GM12878 (cell line): ENCODE results near the gene BNIP5. TPM values are rescaled to one million over a fixed set of nuclear protein-coding genes. Genes with fewer than 3 reads are reported as not detected.

Source experiments
- ATAC-seq: fragments of 200-7000 bp; cut with Tn5 transposase; 3 replicates; pipeline ENCODE4 v1.9.1; 2020; ENCODE audit warnings: mild to moderate bottlenecking, moderate library complexity
- BruUV-seq: library from RNA; stranded (reverse); fragments of 400-500 nt; replicated peaks from 2 replicates; lab custom pipeline; 2021; lab: Mats Ljungman, UMichigan
- CTCF ChIA-PET: fragments of 300-600 bp; sonication (Branson Sonifier 250); formaldehyde crosslinking; extraction: SDS; loops from one replicate; lab custom pipeline; 2021; ENCODE audit warnings: inconsistent platforms; lab: Yijun Ruan, JAX
- POLR2A ChIA-PET: fragments of 350-600 bp; formaldehyde crosslinking; extraction: SDS; loops from one replicate; lab custom pipeline; 2021; ENCODE audit warnings: inconsistent platforms; lab: Charles Lee
- RAD21 ChIA-PET: fragments of 300-600 bp; sonication (Branson Sonifier 250); formaldehyde crosslinking; loops from one replicate; lab custom pipeline; 2023; ENCODE audit warnings: antibody characterized with exemption; ENCODE audit not compliant: unreplicated experiment; lab: Charles Lee
- SMC1A ChIA-PET: fragments of 300-600 bp; sonication (Branson Sonifier 250); formaldehyde crosslinking; loops from one replicate; lab custom pipeline; 2023; ENCODE audit not compliant: unreplicated experiment, uncharacterized antibody; lab: Charles Lee
- DNase-seq: peaks from one replicate; pipeline ENCODE4 v3.0.0-alpha.2; 2011; ENCODE audit warnings: low read depth, low spot score
- FAIRE-seq: peaks from 3 replicates; lab custom pipeline; 2011; peaks lifted over from hg19 to GRCh38; lab: Jason Lieb, UNC
- H2AFZ ChIP-seq: 2 replicates; pipeline ENCODE4 v1.6.0; 2011; ENCODE audit warnings: low read depth, low read length, control low read depth; ENCODE audit not compliant: control insufficient read depth
- H3K27ac ChIP-seq: 2 replicates; pipeline ENCODE4 v1.5.1; 2011; ENCODE audit warnings: control low read depth; ENCODE audit not compliant: control insufficient read depth, insufficient read depth
- H3K27me3 ChIP-seq, 2 experiments: replicated peaks in 1 of 2; 2 replicates each; pipeline versions ENCODE4 v1.6.0 to v1.6.1; 2011; ENCODE audit warnings: low read length in 1 of 2; ENCODE audit not compliant: control insufficient read depth in 2 of 2, insufficient read depth in 2 of 2
- H3K36me3 ChIP-seq, 2 experiments: 2 replicates each; pipeline ENCODE4 v1.5.1; 2011; ENCODE audit warnings: low read length in 1 of 2; ENCODE audit not compliant: control insufficient read depth in 2 of 2, insufficient read depth in 2 of 2
- H3K4me1 ChIP-seq: 2 replicates; pipeline ENCODE4 v1.6.1; 2011; ENCODE audit warnings: mild to moderate bottlenecking, low read length, moderate library complexity, mixed read lengths; ENCODE audit not compliant: control insufficient read depth, insufficient read depth
- H3K4me2 ChIP-seq: 2 replicates; pipeline ENCODE4 v1.6.0; 2011; ENCODE audit warnings: control low read depth; ENCODE audit not compliant: control insufficient read depth, insufficient read depth
- H3K4me3 ChIP-seq: fragments of 200-600 bp; sonication (generic); 2 replicates; pipeline ENCODE4 v1.5.1; 2016
- H3K79me2 ChIP-seq: 2 replicates; pipeline ENCODE4 v1.6.0; 2011; ENCODE audit warnings: low read length; ENCODE audit not compliant: control insufficient read depth, insufficient read depth
- H3K9ac ChIP-seq: 2 replicates; pipeline ENCODE4 v1.8.0; 2011; ENCODE audit warnings: low read length, control low read depth, mixed read lengths; ENCODE audit not compliant: control insufficient read depth, insufficient read depth
- H3K9me3 ChIP-seq: replicated peaks from 3 replicates; pipeline ENCODE4 v1.5.1; 2011; ENCODE audit warnings: mild to moderate bottlenecking, low read length; ENCODE audit not compliant: control insufficient read depth, insufficient read depth
- H4K20me1 ChIP-seq: 2 replicates; pipeline ENCODE4 v1.6.0; 2011; ENCODE audit not compliant: control insufficient read depth, insufficient read depth
- CBX3 ChIP-seq: fragments of 200-600 bp; sonication (generic); IDR thresholded peaks from 2 replicates; pipeline ENCODE4 v1.6.1; 2016; ENCODE audit warnings: low read depth, borderline replicate concordance
- CHD4 ChIP-seq: fragments of 200-600 bp; sonication (generic); IDR thresholded peaks from 2 replicates; pipeline ENCODE4 v1.6.1; 2016; ENCODE audit warnings: mild to moderate bottlenecking
- CREB1 ChIP-seq: IDR thresholded peaks from 2 replicates; pipeline ENCODE4 v1.6.1; 2012; ENCODE audit warnings: low read depth, mild to moderate bottlenecking, inconsistent platforms
- DPF2 ChIP-seq: fragments of 450-650 bp; IDR thresholded peaks from 2 replicates; pipeline ENCODE4 v1.6.1; 2017; ENCODE audit warnings: mild to moderate bottlenecking
- HDAC2 ChIP-seq: fragments of 200-600 bp; sonication (generic); IDR thresholded peaks from 2 replicates; pipeline ENCODE4 v1.6.1; 2017
- IKZF2 ChIP-seq, 2 experiments: fragments of 450-650 bp; IDR thresholded peaks; 2 replicates each; pipeline ENCODE4 v1.6.1; 2017; ENCODE audit warnings: mild to moderate bottlenecking in 2 of 2, moderate library complexity in 2 of 2
- JUND ChIP-seq: IDR thresholded peaks from 2 replicates; pipeline ENCODE4 v1.6.1; 2012; ENCODE audit warnings: low read depth, mild to moderate bottlenecking, low read length, improper control_type of control experiment, moderate library complexity
- KDM1A ChIP-seq: fragments of 200-600 bp; sonication (generic); IDR thresholded peaks from 2 replicates; pipeline ENCODE4 v1.6.1; 2016; ENCODE audit warnings: borderline replicate concordance
- LARP7 ChIP-seq: fragments of 450-650 bp; IDR thresholded peaks from 2 replicates; pipeline ENCODE4 v1.6.1; 2017; ENCODE audit warnings: mild to moderate bottlenecking
- MXI1 ChIP-seq: fragments of 150-350 bp; IDR thresholded peaks from 2 replicates; pipeline ENCODE4 v1.6.1; 2011; ENCODE audit warnings: low read depth, mild to moderate bottlenecking, inconsistent platforms, low read length, improper control_type of control experiment
- MYC ChIP-seq: IDR thresholded peaks from 2 replicates; pipeline ENCODE4 v1.6.1; 2011; ENCODE audit warnings: mild to moderate bottlenecking, low read length, moderate library complexity, inconsistent platforms; ENCODE audit not compliant: insufficient read depth, insufficient replicate concordance, insufficient read length, severe bottlenecking
- NR2C1 ChIP-seq: fragments of 450-650 bp; IDR thresholded peaks from 2 replicates; pipeline ENCODE4 v1.6.1; 2017; ENCODE audit warnings: antibody characterized with exemption, mild to moderate bottlenecking, moderate library complexity
- SIN3A ChIP-seq: IDR thresholded peaks from 2 replicates; pipeline ENCODE4 v1.6.1; 2012; ENCODE audit warnings: low read depth, low read length, improper control_type of control experiment
- SUZ12 ChIP-seq: fragments of 200-600 bp; sonication (generic); IDR thresholded peaks from one replicate; pipeline ENCODE4 v1.6.1; 2018; ENCODE audit warnings: antibody characterized with exemption, mild to moderate bottlenecking; ENCODE audit not compliant: unreplicated experiment
- WGBS: methylation state at CpG from one replicate; pipeline ENCODE4 v1.1.6; 2016; ENCODE audit warnings: low lambda C conversion rate; ENCODE audit not compliant: insufficient replicate concordance, insufficient coverage; ENCODE audit errors: missing lambda C conversion rate; 5-methylcytosine and 5-hydroxymethylcytosine counted together
- in situ Hi-C: fragments of 300-500 bp; cut with MboI; formaldehyde crosslinking; loops from 9 replicates; pipeline ENCODE4 v1.14.3; 2018; ENCODE audit warnings: mixed read lengths
- intact Hi-C: fragments of 100-400 bp; cut with micrococcal nuclease; formaldehyde crosslinking; loops from one replicate; pipeline ENCODE4 v1.14.2; 2022; ENCODE audit not compliant: unreplicated experiment
- polyA plus RNA-seq, 11 experiments: library from polyadenylated mRNA; depleted of rRNA in 4 of 11; unstranded in 6 of 11; stranded (reverse) in 5 of 11; fragments of >200 nt; fragmentation: Nextera tagmentation in 4 of 11; fragmentation: Illumina TruSeq in 1 of 11; extraction: Ambion mirVana in 4 of 11; extraction: Trizol in 1 of 11; gene quantifications; 1 replicate in 1 of 11; 2 replicates in 10 of 11; pipeline versions ENCODE4 v1.2.1 to v1.2.3, GENCODE V29; 2011 to 2016; ENCODE audit warnings: inconsistent platforms in 2 of 11, missing spikeins in 2 of 11, low read depth in 1 of 11
- total RNA-seq, 4 experiments: library from RNA; depleted of rRNA in 3 of 4; stranded (reverse); fragments of >200 nt in 3 of 4; fragmentation: Illumina TruSeq in 1 of 4; extraction: Trizol in 1 of 4; gene quantifications; 2 replicates each; pipeline versions ENCODE4 v1.2.1 to v1.2.3, GENCODE V29; 2013 to 2021
- TF ChIP-seq, protein P1 (sequence below): fragments of 450-650 bp; IDR thresholded peaks from 2 replicates; pipeline ENCODE4 v1.6.1; 2018; ENCODE audit warnings: borderline replicate concordance, mild to moderate bottlenecking; ENCODE audit not compliant: partially characterized antibody
- TF ChIP-seq, protein P2 (sequence below), 3 experiments: IDR thresholded peaks in 2 of 3; conservative IDR thresholded peaks in 1 of 3; 2 replicates each; pipeline ENCODE4 v1.5.1; 2011; ENCODE audit warnings: low read depth in 3 of 3, low read length in 3 of 3, mild to moderate bottlenecking in 3 of 3, control low read depth in 2 of 3, moderate library complexity in 2 of 3, inconsistent platforms in 1 of 3, mixed read lengths in 1 of 3; ENCODE audit not compliant: control insufficient read depth in 2 of 3, insufficient read depth in 1 of 3; ENCODE audit errors: extremely low read depth in 1 of 3

BNIP5 gene
- total and polyA plus RNA-seq, 10 of the 15 experiments (the other 5 are each of a cell fraction or from before 2014, with no cell fraction given), result 0.02 to 0.68 (median 0.05) TPM; not detected in 2

DNA sequence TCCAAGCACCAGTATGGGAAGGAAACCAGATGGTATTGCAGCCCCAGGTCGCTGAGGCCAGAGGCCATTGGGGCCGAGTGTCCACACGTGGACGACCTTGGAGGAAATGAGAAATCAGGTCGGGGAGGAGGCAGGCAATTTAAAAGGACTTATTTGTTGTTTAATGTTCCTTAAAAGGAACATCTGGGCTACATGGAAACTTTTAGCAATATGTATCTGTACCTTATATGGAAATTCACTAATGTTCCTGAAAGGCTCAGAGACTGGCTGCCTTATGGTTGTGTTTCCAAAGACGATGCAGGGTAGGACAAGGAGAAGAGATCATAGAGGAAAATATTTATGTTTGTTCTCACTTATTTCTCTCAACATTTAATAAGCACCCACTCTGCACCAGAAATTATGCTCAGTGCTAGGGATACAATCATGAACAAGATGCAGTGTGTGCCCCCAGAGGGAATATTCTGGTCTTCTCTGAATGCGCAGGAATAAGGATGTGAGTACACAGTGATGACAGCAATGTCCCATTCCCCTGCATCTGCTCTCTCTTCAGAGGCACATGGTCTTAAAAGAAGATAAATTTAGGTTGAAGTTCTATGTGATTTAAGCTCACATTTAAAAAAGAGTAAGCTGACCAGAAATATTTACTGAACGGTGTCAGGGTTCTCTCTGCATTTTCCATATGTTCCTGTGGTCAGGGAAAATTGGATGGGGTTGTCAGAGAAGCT lies 3.4 kb downstream of the BNIP5 start (continued):
- no peak for TF ChIP-seq MYC
- TF ChIP-seq IKZF2 (IDR thresholded peaks at IDR 0.05), result no peak
- TF ChIP-seq LARP7, result no peak
- no peak for TF ChIP-seq CBX3
- no peak for TF ChIP-seq JUND

DNA sequence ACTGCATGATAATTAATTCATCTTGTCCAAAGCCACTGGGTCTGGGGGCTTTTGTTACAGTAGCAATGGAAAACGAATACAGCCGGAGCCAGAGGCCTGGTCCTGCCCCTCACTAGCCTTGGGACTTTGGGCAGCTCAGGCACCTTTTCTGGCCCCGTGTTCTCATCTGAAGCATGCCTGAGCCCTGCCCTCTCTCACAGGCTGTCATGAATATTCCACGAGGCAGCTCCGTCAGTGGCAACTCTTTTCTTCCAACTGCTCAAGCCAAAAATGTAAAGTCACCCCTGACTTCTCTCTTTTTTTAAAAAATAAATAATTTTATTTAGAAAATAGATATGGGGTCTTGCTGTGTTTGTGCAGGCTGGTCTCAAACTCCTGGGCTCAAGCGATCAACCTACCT lies 5.3 kb downstream of the BNIP5 start:
- POLR2A ChIA-PET, result no interaction called here
- ATAC-seq (no peak), DNase-seq (no peak), FAIRE-seq (no peak)
- BruUV-seq, result no TSS peak
- Histone ChIP-seq H3K9me3 (no peaks in the 10 kb centered on the region), H3K27ac (no peak overlapping the region), H2AFZ (no peak overlapping the region), H3K36me3 (no peaks in the 10 kb centered on the region), H3K9ac (no peak overlapping the region), H3K79me2 (no peaks in the 10 kb centered on the region), H3K4me3 (no peak overlapping the region), H4K20me1 (no peaks in the 10 kb centered on the region), H3K27me3 (peaks cover 0 to 6% of the 10 kb centered on the region in 2 experiments; a peak in 1 of 4 replicates), H3K4me2 (no peak overlapping the region), H3K4me1 (peaks cover 1% of the 10 kb centered on the region)
- 76% methylated on average over 6 of the region's 6 CpGs for WGBS
- SMC1A ChIA-PET, result interaction anchor here (2.1 kb wide), 1 partner anchor 27 kb away, joined by 5 read pairs; no protein-coding TSS in a partner anchor
- intact Hi-C loops, result no loop called here
- RAD21 ChIA-PET, result interaction anchor here (1.4 kb wide), 1 partner anchor 9 kb away, joined by 3 read pairs; no protein-coding TSS in a partner anchor
- in situ Hi-C loops, result no loop called here
- no peak for TF ChIP-seq DPF2
- TF ChIP-seq HDAC2, result no peak
- no peak for TF ChIP-seq MXI1
- TF ChIP-seq SIN3A, result no peak
- TF ChIP-seq, protein P1, sequence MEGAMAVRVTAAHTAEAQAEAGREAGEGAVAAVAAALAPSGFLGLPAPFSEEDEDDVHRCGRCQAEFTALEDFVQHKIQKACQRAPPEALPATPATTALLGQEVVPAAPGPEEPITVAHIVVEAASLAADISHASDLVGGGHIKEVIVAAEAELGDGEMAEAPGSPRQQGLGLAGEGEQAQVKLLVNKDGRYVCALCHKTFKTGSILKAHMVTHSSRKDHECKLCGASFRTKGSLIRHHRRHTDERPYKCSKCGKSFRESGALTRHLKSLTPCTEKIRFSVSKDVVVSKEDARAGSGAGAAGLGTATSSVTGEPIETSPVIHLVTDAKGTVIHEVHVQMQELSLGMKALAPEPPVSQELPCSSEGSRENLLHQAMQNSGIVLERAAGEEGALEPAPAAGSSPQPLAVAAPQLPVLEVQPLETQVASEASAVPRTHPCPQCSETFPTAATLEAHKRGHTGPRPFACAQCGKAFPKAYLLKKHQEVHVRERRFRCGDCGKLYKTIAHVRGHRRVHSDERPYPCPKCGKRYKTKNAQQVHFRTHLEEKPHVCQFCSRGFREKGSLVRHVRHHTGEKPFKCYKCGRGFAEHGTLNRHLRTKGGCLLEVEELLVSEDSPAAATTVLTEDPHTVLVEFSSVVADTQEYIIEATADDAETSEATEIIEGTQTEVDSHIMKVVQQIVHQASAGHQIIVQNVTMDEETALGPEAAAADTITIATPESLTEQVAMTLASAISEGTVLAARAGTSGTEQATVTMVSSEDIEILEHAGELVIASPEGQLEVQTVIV, result no peak
- no peak for TF ChIP-seq CREB1
- TF ChIP-seq CHD4, result no peak
- no peak for TF ChIP-seq KDM1A
- TF ChIP-seq, protein P2, sequence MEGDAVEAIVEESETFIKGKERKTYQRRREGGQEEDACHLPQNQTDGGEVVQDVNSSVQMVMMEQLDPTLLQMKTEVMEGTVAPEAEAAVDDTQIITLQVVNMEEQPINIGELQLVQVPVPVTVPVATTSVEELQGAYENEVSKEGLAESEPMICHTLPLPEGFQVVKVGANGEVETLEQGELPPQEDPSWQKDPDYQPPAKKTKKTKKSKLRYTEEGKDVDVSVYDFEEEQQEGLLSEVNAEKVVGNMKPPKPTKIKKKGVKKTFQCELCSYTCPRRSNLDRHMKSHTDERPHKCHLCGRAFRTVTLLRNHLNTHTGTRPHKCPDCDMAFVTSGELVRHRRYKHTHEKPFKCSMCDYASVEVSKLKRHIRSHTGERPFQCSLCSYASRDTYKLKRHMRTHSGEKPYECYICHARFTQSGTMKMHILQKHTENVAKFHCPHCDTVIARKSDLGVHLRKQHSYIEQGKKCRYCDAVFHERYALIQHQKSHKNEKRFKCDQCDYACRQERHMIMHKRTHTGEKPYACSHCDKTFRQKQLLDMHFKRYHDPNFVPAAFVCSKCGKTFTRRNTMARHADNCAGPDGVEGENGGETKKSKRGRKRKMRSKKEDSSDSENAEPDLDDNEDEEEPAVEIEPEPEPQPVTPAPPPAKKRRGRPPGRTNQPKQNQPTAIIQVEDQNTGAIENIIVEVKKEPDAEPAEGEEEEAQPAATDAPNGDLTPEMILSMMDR (IDR thresholded peaks at IDR 0.05 in 2 of 3, conservative IDR thresholded peaks at IDR 0.05 in 1 of 3; ENCODE audit: control insufficient read depth in 2 of 3, extremely low read depth in 1 of 3, insufficient read depth in 1 of 3, low read depth in 3 of 3, low read length in 3 of 3), result no peak
- no peak for TF ChIP-seq SUZ12
- TF ChIP-seq NR2C1, result no peak
- no peak for TF ChIP-seq JUND
- CTCF ChIA-PET, result interaction anchor here (0.8 to 0.9 kb wide), 2 partner anchors 10 to 30 kb away, joined by 3 read pairs; no protein-coding TSS in a partner anchor
